Glutamatergic neuron (in vitro differentiated cells): Measurements from ENCODE around the gene TMIGD2. TPM values are rescaled to one million over a fixed set of nuclear protein-coding genes. Genes with fewer than 3 reads are reported as not detected.
A peak's percentile ranks its signal among the peaks of the same experiment; 100 is the strongest.
"Not testable (repeated sequence)": the region's sequence is repeated elsewhere in the genome, so short reads cannot be mapped to it uniquely, and the experiment has no call there.

ENCODE experiments used
- DNase-seq: peaks from one replicate; pipeline ENCODE4 v3.0.0; 2022
- H3K27ac Mint-ChIP-seq: one replicate; pipeline ENCODE4 v1.8.0; 2020; ENCODE audit warnings: mild to moderate bottlenecking, mixed read lengths, inconsistent platforms; ENCODE audit not compliant: unreplicated experiment
- H3K27me3 Mint-ChIP-seq: one replicate; pipeline ENCODE4 v1.8.0; 2020; ENCODE audit warnings: mild to moderate bottlenecking, moderate library complexity, mixed read lengths, inconsistent platforms; ENCODE audit not compliant: unreplicated experiment
- H3K36me3 Mint-ChIP-seq: one replicate; pipeline ENCODE4 v1.8.0; 2020; ENCODE audit warnings: mild to moderate bottlenecking, mixed read lengths, inconsistent platforms; ENCODE audit not compliant: unreplicated experiment
- H3K4me1 Mint-ChIP-seq: one replicate; pipeline ENCODE4 v1.8.0; 2020; ENCODE audit warnings: mild to moderate bottlenecking, low read depth, mixed read lengths, inconsistent platforms; ENCODE audit not compliant: unreplicated experiment
- H3K4me3 Mint-ChIP-seq: one replicate; pipeline ENCODE4 v1.8.0; 2020; ENCODE audit warnings: mild to moderate bottlenecking, mixed read lengths, inconsistent platforms; ENCODE audit not compliant: unreplicated experiment
- H3K9me3 Mint-ChIP-seq: one replicate; pipeline ENCODE4 v1.8.0; 2020; ENCODE audit warnings: mild to moderate bottlenecking, moderate library complexity, mixed read lengths, inconsistent platforms; ENCODE audit not compliant: unreplicated experiment
- CTCF ChIP-seq: fragments of 200-600 bp; sonication (generic); IDR thresholded peaks from one replicate; pipeline ENCODE4 v1.5.0; 2021; ENCODE audit not compliant: partially characterized antibody, unreplicated experiment
- total RNA-seq: library from RNA; stranded (reverse); fragmentation: NEBNext Ultra II Directional; extraction: Animal tissue kit (Norgen Biotek cat#: 25700); gene quantifications from one replicate; pipeline ENCODE4 v1.2.1, GENCODE V29; 2021; ENCODE audit not compliant: unreplicated experiment

The TMIGD2 gene
- total RNA-seq, 1 donor from 2014 or later, result not detected

GRCh38 chr19:4278419-4279266, 23.5 kb downstream of the TMIGD2 start, which contains the start of gene SHD:
Gene SHD, plus strand, starts transcription at chr19:4279266. Its CDS starts 798 bp downstream, at chr19:4280064.
- peak within 1 kb of the TSS; percentile 98 for H3K27ac Mint-ChIP-seq
- peaks cover 3% of the 10 kb centered on the region for H3K4me1 Mint-ChIP-seq
- H3K27me3 Mint-ChIP-seq, result peaks cover 12% of the 10 kb centered on the region
- peak; percentile 14 for TF ChIP-seq CTCF
- DNase-seq, result peak; percentile 87
- no peaks in the 10 kb centered on the region for H3K36me3 Mint-ChIP-seq
- peaks cover 7% of the 10 kb centered on the region for H3K9me3 Mint-ChIP-seq
- H3K4me3 Mint-ChIP-seq, result peak within 1 kb of the TSS; percentile 93

- Mint-ChIP-seq H3K27ac (peak overlapping the region; percentile 98), H3K9me3 (peaks cover 7% of the 10 kb centered on the region), H3K36me3 (no peaks in the 10 kb centered on the region), H3K4me1 (peaks cover 3% of the 10 kb centered on the region), H3K27me3 (peaks cover 12% of the 10 kb centered on the region), H3K4me3 (peak overlapping the region; percentile 93)
- TF ChIP-seq CTCF, result no peak
- peak; percentile 52 for DNase-seq
These were observed 24.2 kb downstream of the TMIGD2 start for GRCh38 chr19:4278010-4278409.

- Mint-ChIP-seq H3K9me3 (peaks cover 7% of the 10 kb centered on the region), H3K27me3 (peaks cover 12% of the 10 kb centered on the region), H3K36me3 (no peaks in the 10 kb centered on the region), H3K27ac (peak overlapping the region; percentile 91), H3K4me1 (peaks cover 3% of the 10 kb centered on the region), H3K4me3 (peak overlapping the region; percentile 78)
- TF ChIP-seq CTCF, result no peak
- DNase-seq, result peak; percentile 43
These were observed 24.9 kb downstream of the TMIGD2 start for GRCh38 chr19:4277191-4277696.

- not testable (repeated sequence) for H3K27me3 Mint-ChIP-seq, H3K4me3 Mint-ChIP-seq, DNase-seq, H3K4me1 Mint-ChIP-seq, H3K27ac Mint-ChIP-seq, H3K9me3 Mint-ChIP-seq, H3K36me3 Mint-ChIP-seq
These were observed 27.9 kb downstream of the TMIGD2 start for GRCh38 chr19:4274321-4274686.

GRCh38 chr19:4272894-4273293, 29.3 kb downstream of the TMIGD2 start:
- Mint-ChIP-seq H3K36me3 (no peaks in the 10 kb centered on the region), H3K27ac (no peak overlapping the region), H3K4me1 (peaks cover 3% of the 10 kb centered on the region), H3K27me3 (peaks cover 6% of the 10 kb centered on the region), H3K4me3 (no peak overlapping the region), H3K9me3 (no peaks in the 10 kb centered on the region)
- no peak for TF ChIP-seq CTCF
- DNase-seq, result peak; percentile 51
